ENCODE data around the gene C10orf67.

- TF ChIP-seq EP300 (IDR thresholded peaks at IDR 0.05) (no peak), POLR2A (IDR thresholded peaks at IDR 0.05; ENCODE audit: low read depth) (no peak), CTCF (IDR thresholded peaks at IDR 0.05) (no peak)
Measured at GRCh38 chr10:23156447-23157150, 188.0 kb downstream of the C10orf67 start.
